ENCODE data around the gene C12orf43. TPM values are rescaled to one million over a fixed set of nuclear protein-coding genes. Genes with fewer than 3 reads are reported as not detected.

Gene C12orf43
- total RNA-seq, 1 experiment from 2014 or later: 10.9 TPM

DNA sequence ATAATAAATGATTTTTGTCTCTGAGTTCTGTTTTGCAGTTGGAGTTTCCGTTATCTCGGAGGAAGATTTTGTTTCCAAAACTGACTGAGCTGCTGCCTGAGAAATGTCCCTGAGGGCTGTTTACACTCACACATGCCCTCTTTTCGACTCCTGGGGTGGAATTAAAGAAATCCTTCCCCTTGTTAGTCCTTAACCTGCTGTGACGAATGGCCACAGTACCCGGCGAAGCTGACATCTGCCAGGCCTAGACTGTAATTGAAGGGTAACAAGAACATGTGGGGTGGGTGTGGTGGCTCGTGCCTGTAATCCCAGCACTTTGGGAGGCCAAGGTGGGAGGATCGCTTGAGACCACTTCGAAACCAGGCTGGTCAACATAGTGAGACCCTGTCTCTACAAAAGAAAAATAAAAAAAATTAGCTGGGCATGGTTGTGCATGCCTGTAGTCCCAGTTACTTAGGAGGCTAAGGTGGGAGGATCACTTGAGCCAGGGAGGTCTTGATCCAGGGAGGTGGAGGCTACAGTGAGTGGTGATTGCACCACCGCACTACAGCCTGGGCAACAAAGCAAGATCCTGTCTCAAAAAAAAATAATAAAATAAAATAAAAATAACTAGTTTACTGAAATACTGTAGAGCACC, 14.4 kb upstream of the C12orf43 start:
- DNase-seq (ENCODE audit: low spot score): no peak

DNA sequence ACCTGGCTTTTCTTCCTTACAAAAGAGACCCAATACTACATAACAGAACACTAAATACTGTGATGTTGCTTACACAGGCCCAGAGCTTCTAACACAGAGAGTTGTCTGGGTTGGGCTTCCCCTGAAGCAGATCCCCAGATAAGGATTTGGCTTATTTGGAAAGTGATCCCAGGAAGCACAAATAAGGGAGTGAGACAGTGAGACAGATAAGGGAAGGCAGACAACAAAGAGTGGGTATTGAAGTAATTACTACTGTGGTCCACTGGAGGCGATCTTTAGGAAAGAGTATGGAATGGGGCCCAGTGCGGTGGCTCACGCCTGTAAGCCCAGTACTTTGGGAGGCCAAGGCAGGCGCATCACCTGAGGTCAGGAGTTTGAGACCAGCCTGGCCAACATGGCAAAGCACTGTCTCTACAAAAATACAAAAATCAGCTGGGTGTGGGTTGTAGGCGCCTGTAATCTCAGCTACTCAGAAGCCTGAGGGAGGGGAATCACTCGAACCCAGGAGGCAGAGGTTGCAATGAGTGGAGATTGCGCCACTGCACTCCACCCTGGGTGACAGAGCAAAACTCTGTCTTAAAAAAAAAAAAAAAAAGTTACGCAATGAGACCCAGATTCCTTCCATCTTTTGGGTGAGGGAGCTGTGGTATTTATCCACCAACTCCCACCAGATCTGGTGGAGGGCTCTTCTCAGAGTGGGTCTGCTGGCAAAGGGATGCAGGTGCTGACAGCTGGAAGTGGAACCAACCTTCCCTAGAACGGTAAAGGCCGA, 10.2 kb upstream of the C12orf43 start:
- no peak for DNase-seq (ENCODE audit: low spot score)

DNA sequence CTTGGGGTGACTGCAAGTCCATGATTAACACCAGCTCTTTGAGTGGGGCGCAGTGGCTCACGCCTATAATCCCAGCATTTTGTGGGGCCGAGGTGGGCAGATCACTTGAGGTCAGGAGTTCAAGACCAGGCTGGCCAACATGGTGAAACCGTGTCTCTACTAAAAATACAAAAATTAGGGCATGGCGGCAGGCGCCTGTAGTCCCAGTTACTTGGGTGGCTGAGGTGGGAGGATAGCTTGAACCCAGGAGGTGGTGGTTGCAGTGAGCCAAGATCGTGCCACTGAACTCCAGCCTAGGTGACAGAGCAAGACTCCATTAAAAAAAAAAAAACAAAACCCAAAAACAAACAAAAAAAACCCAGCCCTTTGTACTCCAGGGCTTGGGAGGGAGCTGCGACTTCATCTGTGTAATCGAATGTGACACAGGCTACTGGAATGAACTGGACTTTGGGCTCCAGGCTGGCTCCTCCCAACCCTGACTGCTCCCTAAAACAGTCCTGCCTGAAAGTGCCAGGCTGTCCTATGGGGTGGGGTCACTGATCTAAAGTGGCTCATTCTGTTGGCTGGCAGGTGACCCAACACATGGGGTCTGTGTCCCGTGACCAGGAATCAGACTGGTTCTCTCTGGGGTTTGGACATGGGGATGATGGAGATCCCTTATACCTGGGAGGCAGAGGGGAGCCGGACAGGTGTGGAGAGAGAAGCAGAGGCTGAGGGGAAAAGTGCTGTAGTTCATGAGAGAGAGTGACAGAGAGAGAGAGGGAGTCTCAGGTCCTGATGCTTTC, 9.3 kb upstream of the C12orf43 start:
- DNase-seq (ENCODE audit: low spot score): peak; percentile 88

DNA sequence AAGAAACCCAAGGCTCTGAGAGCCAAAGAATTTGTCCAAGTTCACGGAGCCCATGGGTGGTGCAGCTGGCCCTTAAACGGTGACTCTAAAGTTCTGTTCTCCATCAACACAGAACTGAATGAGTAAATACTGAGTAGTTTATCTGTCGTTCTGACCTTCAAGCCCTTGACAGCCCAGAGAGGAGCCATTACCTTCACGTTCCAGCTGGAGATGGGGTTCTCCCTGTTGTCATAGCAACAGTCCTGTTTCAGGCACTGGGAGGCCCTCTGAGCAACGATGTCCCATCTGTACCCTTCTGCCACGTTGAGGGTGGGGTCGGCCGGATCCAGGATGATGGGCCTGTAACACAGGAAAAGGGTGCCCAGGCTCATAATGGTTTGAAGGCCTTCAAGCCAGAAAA, 7.5 kb upstream of the C12orf43 start:
- DNase-seq (ENCODE audit: low spot score): no peak

DNA sequence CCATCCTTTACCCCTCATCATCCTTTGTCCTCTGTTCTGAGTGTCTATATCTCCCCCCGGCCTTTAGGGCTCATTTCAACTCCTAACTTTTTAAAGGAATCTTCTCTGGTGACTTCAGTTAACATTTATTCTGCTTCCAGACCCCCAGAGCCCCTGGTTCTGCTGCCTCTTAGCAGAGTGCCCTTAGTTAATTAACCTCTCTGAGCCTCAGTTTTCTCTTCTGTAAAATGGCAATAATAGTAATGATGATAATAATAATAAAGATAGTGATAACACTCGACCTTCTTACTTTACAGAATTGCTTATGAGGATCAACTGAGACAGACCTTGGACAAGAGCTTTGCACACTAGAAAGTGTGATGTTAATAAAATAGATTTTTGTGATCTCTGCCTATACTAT, 6.4 kb upstream of the C12orf43 start:
- DNase-seq (ENCODE audit: low spot score): no peak

DNA sequence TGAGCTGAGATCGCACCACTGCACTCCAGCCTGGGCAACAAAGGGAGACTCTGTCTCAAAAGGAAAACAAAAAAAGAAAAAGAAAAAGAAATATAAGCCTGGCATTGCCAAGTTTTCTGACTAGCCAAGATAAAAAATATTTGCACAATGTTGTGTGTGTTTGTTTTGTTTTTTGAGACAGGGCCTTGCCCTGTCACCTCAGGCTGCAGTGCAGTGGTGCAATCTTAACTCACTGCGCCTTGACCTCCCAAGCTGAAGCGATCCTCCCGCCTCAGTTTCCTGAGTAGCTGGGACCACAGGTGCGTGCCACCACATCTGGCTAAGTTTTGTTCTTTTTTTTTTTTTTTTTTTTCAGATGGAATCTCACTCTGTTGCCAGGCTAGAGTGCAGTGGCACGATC, 5.5 kb upstream of the C12orf43 start:
- DNase-seq (ENCODE audit: low spot score): no peak

DNA sequence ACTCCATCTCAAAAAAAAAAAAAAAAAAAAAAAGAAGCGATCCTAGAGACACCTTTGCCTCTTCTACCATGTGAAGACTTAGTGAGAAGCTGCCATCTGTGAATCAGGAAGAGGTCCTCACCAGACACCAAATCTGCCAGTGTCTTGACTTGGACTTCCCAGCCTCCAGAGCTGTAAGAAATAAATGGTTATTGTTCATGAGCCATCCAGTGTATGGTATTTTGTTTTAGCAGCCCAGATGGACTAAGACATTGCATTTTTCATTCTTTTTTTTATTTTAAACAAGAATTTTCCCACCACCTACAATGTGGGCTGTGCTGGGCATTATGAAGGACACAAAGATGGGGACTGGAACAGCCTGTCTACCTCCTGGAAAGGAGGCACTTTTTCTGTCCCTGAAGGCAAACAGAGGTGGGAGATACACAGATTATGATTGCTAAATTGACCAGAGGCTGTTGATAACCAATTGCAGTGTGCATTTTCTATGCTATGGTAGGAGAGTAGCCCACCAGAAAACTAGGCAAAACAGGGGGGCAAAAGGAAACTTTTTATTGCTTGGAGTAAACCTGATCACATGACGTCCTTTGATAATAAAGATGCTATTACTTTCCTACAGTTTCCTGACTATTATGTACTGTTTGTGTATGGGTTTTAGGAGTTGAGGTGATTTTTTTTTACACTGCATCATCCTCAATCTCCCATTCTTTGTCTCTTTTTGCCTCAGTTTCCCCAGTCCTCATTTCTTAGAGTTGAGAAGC, 2.8 kb upstream of the C12orf43 start:
- no peak for DNase-seq (ENCODE audit: low spot score)

DNA sequence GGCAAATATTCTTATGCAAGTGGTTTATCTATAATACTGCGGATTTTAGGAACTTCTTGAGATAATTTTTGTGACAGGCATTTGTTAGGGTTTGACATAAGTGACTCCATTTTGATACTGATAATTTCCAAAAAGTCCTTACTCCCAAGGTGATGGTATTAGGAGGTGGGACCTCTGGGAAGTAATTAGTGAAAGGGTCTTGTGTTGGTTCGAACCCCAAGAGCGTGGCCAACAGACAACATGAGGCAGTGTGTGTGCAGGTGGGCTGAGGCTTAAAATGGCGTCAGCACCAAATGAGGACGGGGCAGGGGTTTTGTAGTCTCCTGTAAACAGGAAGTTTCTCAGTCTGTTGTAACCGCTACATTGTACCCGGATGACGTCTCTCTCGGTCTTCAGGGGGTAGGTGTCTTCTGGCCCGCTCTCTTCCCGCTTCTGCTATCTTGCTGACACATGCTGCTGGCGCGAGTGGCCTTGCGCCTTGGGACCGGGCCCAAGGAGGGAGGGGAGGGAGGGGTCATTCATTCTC, 1.7 kb upstream of the C12orf43 start:
- DNase-seq (ENCODE audit: low spot score): no peak

DNA sequence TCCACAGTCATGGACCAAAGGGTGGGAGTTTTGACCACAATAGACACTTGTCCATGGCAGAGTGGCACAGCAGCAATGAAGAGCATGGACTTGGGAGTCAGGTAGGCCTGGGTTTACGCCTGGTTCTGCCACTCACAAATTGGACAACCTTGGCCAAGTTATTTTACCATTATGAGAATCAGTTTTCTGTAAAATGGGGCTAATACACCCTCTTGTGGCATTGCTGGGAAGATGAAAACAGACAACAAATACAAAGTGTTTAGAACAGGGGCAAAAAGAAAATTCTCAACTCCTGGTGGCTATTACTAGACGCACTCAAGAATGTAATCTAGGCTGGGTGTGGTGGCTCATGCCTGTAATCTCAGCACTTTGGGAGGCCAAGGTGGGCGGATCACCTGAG, 2.6 kb downstream of the C12orf43 start:
- DNase-seq (ENCODE audit: low spot score): peak; percentile 19

DNA sequence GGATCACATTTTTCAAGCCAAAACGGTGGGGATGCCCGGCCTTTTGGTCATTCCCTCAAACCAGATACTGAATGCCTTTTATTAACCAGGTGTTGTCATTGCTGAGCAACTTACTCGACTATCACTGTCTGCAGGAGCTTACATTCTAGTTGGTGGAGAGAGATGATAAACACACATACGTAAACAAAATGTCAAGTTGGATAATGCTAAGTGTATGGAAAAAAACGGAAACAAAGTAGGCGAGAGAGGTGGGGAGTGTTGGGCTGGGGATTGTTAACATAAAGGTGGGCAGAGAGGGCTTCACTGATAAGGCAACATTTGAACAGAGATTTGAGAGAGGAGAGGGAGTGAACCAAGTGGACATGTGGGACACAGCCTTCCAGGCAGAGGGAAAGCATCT, 4.5 kb downstream of the C12orf43 start:
- no peak for DNase-seq (ENCODE audit: low spot score)

DNA sequence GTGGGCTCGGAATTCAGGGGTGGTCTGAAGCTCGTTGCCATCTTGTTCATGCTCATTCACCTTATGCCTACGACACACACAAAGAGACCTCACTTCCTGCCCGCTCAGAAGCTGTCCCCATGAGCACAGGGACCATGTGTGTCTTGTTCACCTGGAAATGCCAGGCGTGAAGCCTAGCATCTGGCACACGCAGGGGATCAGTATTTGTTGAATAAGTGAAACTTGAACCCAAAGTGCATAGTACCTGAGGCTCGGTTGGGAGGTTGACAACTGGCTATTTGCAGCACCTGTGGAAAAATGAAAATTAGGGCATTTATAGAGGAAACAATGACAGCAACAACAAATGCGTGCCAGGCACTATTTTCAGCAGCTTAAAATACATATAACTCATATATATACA, 5.4 kb downstream of the C12orf43 start:
- DNase-seq (ENCODE audit: low spot score): no peak

DNA sequence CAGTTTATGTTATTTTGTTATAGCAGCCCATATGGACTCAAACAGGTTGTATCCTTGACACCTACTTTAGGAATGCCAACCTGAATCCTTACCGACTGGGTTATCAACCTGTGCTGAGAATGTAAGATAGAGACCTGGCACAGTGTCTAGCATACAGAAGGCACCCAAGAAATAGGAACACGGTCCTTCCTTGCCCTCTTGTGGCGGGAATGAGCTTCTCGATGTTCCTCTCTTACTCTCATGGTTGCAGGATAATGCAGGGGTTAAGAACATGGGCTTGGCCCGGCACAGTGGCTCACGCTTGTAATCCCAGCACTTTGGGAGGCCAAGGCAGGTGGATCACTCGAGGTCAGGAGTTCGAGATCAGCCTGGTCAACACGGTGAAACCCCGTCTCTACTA, 6.5 kb downstream of the C12orf43 start:
- DNase-seq (ENCODE audit: low spot score): peak; percentile 85

DNA sequence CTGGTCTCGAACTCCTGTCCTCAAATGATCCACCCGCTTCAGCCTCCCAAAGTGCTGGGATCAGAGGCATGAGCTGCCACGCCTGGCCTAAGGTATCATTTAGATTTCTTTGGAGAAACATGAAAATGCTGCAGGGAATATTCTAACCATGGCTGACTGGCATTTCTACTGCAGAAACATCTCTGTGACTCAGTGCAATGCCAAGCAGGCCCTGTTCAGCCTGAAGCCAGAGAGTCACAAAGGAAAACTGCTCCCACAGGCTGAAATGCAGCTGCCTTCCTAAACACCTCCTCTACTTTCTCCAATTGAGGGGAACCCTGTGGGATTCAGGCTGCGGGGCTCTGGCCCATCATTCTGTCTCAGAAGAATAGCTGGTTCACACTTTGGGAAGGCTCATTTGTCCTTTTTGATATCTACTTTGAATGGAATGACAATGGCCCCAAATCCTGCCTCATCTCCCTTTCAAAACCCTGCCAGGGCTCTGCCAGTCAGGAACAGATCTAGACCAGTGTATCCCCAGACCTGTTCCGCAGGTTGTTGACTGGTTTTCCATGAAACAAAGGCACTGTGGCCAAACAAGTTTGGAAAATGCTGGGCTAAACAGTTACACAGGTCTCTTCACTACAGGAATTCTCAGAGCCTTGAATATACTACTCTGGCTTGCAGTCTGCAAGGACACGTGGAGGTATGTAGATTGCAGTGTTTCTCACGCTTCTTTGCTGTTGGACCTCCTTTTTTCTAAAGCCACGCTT, 7.8 kb downstream of the C12orf43 start:
- no peak for DNase-seq (ENCODE audit: low spot score)

DNA sequence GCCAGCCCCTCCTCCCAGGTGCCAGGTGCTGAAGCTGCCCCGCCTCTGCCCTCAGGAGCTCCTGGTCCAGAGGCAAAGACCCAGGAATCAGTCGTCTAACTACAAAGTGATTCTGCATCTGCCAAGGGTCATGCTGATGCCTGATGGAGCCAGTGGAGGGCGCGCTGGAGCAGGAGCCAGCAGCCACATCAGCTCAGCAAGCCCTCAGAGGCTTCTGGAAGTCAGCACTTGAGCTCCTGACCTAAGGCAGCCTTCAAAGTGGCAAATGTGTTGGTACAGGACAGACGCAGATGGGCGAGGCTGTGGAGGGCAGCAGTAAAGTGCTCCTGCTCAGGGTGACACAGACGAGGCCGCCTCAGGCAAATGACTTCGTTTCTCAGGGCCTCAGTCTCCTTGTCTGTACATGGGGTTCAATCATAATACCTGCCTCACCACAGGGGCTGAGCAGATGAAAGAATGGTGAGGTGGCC, 10.9 kb downstream of the C12orf43 start:
- peak; percentile 74 for DNase-seq (ENCODE audit: low spot score)

DNA sequence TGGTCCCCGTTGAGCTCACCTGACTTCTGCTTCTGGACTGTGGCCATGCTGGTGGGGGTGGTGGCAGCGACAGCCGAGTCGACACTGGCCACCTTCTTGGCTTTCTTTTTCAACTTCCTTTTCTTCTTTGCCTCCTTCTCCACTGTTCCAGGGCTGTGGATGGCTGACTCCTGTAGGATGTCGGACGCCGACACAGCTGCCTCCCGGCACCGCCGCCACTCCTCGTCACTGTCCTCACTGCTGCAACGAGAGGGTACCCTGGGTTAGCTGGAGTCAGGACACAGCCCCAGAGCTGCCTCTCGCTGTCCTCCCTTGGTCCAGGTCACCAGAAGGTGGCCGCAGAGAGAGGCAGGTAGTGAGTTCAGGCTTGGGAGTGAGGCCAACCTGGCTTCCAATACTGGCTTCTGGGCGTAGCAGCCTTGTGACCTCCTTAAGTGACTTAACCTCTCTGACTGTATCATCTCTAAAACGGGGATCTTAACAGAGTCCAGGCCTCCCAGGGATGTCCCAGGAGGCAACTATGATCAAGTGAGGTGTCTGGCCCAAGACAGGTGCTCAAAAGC, 12.0 kb downstream of the C12orf43 start:
- no peak for DNase-seq (ENCODE audit: low spot score)

DNA sequence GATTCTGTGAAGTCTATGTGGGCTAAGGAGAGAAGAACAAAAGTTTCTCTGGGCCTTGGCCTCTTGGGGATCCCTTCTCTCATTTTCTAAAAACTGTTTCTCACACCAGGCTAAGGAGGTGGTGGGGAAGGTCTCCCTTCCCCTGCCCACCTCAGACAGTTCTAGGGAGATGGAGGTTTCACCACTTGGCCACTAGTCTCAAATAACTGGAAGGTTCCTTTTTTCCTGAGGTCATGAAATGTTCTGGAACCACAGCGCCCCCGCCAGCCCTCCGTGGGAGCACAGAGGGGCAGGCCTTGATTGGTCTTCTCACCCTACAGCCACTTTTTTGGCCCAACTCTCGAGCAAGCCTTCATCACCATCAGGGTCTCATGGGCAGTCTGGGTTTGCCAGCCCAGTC, 12.6 kb downstream of the C12orf43 start:
- peak; percentile 18 for DNase-seq (ENCODE audit: low spot score)

DNA sequence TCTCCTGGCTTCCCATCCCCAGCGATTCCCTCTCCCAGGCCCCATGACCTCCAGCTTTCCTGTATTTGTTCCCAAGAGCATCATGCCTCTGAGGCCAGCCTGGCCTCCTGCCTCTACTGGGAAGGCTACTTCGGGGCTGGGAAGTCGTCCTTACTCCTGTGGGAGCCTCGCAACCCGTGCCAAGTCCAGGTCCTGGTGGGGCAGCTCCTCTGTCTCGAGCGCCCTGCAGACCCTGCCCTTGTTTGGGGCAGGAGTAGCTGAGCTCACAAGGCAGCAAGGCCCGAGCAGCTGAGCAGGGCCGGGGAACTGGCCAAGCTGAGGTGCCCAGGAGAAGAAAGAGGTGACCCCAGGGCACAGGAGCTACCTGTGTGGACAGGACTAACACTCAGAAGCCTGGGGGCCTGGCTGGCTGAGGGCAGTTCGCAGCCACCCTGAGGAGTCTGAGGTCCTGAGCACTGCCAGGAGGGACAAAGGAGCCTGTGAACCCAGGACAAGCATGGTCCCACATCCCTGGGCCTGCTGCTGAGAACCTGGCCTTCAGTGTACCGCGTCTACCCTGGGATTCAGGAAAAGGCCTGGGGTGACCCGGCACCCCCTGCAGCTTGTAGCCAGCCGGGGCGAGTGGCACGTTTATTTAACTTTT, 14.3 kb downstream of the C12orf43 start:
- DNase-seq (ENCODE audit: low spot score): no peak

DNA sequence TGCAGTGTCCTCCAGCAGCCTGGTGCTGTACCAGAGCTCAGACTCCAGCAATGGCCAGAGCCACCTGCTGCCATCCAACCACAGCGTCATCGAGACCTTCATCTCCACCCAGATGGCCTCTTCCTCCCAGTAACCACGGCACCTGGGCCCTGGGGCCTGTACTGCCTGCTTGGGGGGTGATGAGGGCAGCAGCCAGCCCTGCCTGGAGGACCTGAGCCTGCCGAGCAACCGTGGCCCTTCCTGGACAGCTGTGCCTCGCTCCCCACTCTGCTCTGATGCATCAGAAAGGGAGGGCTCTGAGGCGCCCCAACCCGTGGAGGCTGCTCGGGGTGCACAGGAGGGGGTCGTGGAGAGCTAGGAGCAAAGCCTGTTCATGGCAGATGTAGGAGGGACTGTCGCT, 15.2 kb downstream of the C12orf43 start:
- no peak for DNase-seq (ENCODE audit: low spot score)

DNA sequence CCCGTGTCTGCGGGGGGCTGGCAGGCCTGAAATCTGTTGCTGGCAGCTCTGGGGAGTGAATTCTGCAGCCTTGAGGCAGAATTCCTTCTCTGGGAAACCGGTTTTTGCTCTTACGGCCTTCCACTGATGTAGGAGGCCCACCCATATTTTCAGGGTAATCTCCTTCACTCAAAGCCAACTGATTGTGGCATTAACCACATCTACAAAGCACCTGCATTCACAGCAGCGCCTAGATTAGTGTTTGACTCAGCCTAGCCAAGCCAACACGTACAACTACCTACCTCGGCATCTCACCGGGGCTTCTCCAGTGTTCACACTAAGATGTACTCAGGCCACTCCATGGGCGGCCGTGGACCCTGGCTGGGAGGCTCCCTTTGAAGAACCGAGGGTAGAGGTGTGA, 15.8 kb downstream of the C12orf43 start:
- no peak for DNase-seq (ENCODE audit: low spot score)
